Measurements from ENCODE around the gene ZNF598.

ZNF598 gene

DNA sequence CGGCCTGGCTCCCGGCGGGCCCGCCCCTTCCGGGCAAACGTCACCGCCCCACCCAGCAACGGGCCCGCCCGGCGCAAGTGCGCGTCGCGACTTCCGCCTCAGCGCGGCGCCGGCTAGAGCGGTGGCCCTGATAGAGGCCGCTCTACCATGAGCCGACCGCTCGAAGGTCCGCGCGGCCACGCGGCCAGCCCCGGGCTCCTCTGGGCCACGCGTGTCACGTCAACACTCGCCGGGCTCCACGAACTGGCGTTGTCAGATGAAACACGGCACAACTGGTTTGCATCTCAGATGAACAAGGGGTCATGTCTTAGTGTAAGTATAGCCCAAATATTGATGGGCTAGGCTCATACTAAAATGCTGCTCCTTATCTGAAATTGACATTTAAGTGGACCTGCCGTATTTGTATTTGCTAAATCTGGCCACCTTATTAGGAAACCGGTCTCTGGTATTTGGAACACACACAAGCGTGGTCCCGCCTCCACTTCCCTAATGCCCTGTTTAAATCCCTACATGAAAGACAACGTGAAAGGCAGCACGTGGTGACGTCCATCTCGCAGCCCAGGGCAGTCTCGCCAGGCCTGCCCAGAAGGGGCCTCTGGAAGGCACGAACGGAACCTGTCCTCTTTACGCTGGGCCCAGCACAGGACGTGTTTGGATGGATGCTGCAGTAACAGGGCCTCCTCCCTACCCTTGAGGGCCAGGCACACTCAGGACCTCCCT lies at the start of gene ZNF598:
TSS of gene ZNF598 (minus strand) at position 31 of the 720 bp plus-strand sequence.
- DNase-seq (ENCODE audit: low spot score) = peak; percentile 72

DNA sequence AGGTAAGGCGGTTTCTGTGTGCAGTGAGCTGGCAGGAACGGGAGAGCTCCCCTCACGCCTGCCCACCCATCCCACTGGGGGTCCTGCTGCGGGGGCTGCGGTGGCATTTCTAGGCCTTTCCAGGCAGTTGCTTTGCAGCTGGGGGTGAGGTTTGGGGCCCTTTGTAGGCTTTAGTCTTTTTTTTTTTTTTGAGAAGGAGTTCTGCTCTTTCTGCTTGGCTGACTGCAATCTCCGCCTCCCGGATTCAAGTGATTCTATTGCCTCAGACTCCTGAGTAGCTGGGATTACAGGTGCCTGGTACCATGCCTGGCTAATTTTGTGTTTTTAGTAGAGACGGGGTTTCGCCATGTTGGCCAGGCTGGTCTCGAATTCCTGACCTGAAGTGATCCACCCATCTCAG lies 49.3 kb upstream of the ZNF598 start:
- no peak for DNase-seq (ENCODE audit: low spot score)

DNA sequence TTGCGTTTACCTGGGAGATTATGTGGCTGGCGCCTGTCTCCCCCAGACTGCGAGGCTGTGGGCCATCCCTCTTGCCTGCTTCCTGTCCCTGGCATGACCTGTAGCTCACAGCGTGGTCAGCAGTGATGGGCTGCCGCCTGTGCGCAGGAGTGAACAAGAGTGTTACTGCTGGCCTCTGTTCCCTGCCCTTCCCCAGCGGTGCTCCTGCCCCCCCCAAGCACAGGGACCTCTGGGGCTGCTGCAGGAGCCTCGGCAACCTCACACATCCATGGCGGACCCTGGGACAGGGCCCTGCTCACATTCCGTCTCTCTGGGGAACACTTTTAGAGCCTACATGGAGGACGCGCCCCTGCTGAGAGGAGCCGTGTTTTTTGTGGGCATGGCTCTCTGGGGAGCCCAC lies 48.8 kb upstream of the ZNF598 start:
- DNase-seq (ENCODE audit: low spot score) = no peak

DNA sequence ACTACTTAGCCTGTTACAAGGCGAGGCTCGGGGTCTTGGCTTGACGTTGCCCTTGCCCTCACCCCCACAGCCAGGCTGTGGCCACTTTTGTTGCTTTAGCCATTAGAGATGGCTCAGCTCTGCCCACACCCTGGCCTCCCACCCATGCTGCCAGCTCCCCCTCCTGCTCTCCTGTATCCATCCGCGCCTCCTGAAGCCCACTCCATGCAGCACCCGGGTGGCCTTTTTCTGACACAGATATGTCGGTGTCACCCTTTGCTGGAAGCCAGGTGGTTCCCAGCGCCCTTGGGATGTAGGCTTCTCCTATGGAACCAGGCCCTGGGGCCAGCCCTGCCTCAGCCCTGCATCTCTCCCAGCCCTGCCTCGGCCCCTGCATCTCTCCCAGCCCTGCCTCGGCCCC lies 47.8 kb upstream of the ZNF598 start:
- no peak for DNase-seq (ENCODE audit: low spot score)

DNA sequence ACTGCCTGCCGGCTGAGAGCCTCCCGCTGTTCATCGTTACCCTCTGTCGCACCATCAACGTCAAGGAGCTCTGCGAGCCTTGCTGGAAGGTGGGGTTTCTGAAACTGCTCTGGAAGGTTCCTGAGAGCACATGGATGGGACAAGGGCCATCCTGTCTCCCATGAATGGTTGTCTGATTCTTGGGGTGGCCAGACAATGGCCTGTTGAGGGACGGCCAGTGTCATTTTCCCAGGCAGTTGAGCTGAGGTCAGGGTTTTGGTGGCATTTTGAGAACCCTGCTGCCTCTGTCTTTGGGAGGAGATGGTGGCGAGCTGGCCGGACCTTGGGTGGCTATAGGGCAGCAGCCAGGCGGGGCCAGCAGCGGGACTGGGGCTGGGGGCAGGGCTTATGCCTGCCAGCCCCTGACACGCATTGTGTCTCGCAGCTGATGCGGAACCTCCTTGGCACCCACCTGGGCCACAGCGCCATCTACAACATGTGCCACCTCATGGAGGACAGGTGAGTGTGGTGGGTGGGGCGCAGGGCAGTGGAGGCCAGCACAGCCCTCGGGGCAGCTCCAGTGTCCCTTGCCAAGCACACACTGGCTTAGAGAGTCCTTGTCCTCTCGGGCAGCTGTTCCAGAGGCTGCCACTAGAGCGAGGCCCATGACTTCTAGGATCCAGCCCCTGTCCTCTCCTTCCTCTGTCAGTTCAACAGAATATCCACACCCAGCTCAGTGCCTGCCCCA lies 47.2 kb upstream of the ZNF598 start:
- DNase-seq (ENCODE audit: low spot score) = no peak

DNA sequence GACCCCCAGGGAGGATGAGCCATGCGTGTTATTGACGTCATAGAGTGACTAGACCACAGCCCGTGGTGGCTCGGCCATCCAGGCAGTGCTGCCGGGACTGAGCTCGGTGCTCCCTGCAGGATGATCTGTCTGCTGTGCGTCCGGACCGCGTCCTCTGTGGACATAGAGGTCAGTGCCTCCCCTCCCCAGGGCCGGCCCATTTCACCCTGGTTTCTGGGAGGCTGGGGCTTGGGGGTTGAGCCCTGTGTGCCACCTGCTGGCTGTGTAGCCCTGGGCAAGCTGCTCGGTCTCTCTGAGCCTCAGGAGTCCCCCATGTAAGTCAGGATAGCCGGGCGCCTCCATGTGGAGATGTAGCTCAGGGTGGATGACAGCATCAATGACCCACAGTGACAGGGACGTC lies 46.5 kb upstream of the ZNF598 start:
- DNase-seq (ENCODE audit: low spot score) = no peak

DNA sequence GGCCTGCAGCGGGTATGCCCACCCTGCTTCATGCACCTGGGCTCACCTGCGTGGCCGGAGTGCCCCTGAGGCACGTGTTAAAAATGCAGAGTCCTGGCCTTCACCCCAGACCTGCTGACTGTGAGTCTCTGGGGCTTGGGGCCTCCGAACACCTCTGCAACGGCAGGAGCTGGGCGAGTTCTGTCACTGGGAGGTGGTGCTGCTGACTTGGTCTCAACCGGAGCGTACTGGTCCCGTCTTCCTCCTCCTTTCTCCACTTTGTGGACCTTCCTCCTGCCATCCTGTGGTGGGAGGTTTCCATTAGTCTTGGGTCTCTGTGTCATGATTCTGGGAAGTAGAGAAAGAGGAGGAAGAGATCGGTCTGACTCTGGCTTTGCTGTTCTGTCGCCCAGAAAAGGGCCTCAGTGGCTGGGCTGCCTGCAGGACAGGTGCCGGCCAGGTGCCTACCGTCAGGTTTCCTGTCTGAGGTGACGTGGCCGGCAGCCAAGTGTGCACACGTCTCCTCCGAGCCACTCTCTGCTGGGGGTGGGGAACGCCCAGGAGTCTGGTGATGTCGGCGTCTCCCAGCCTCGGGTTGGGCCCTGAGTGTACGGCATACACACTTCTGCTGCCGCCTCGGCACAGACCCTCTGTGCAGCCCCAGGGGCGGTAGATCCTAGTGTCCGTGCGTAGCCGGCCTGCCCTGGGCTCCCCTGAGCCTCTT lies 45.1 kb upstream of the ZNF598 start:
- no peak for DNase-seq (ENCODE audit: low spot score)

DNA sequence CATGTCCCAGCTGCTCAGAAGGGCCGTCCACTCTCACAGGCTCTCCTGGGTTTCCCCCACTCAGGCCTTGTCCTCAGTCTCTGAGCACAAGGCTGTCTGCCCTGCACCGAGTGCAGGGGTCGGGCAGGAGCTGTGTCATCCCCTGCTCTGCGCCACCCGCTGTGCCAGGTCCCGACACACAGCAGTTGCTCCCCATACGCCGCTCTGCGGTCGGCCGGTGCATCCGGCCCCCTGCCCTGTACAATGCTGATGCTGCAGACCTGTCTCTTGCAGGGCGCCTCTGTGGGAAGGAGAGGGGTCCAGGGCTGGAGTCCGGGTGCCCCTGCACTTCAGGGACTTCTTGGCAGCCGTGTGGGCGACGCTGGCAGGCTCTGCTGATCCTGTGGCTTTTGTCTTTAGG lies 44.3 kb upstream of the ZNF598 start:
- no peak for DNase-seq (ENCODE audit: low spot score)

DNA sequence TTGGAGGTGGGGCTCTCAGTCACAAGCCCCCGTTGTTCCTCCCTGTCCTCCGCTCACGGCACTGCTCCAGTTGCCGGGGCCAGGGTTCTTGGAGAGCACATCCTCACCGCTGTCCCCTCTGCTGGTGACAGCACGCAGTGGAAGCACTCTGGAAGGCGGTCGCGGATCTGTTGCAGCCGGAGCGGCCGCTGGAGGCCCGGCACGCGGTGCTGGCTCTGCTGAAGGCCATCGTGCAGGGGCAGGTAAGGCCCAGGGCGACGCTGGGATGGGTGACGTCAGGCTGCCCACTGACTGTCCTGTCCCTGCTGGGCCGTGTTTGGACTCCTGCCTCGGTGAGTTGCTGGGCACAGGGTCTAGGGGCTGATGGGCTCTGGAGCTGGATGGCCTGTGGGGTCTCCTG lies 43.6 kb upstream of the ZNF598 start:
- DNase-seq (ENCODE audit: low spot score) = no peak

DNA sequence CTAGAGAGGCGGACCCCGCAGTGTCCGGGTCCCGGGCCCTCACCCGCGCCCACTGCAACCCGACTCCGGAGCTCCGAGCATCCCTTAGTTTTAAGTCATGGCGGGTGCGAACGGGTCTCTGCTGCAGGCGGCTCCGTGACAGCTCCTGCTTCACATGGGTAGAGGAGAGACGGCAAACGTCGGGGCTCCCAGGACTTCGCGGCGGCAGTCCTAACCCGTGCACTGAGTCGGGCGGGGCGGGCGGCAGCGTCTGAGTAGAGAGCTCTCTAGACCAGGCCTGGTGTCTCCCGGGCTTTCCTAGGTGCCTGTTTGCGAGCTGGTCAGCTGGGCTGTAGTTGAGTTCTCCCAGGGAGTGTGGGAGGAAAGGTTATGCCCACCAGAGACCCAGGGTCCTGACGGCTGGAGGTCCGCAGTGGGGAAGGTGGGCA lies 38.5 kb upstream of the ZNF598 start:
- DNase-seq (ENCODE audit: low spot score) = no peak

DNA sequence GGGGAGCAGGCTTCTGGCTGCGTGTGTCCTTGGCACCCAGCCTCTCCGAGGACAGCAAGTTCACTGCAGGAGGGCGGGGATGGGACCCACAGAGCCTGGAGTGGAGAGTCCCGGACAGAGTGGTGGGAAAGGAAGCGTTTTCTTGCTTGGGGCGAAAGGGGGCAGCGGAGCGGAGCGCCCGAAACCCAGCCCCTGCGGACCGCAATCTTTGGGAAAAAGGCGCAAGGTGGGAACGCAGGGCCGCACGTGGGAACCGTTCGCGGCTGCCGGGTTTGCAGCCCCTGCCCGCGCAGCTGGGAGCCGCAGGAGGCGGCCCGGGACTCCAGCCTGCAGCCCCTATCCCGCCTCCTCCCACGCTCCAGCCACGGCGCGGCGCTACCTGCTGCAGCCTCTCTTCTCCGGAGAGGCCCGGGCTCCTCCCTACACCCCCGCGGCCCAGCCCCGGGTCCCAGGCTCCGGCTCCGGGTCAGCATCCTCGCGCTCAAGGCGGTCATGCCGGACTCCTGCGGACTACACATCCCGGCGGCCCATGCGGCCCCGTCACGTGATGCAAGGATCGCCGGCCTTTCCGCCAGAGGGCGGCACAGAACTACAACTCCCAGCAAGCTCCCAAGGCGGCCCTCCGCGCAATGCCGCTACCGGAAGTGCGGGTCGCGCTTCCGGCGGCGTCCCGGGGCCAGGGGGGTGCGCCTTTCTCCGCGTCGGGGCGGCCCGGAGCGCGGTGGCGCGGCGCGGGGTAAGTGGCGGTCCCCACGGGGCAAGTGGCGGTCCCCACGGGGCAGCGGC lies 37.9 kb upstream of the ZNF598 start, which contains the start of the genes NTHL1 and TSC2:
TSS of gene NTHL1 (minus strand) at position 505 of the 786 bp plus-strand sequence. CDS start at position 494, 11 bp downstream.
TSS of gene TSC2 (plus strand) at position 656 of the 786 bp plus-strand sequence. CDS start 631 bp downstream, outside the sequence.
- DNase-seq (ENCODE audit: low spot score) = peak; percentile 94

DNA sequence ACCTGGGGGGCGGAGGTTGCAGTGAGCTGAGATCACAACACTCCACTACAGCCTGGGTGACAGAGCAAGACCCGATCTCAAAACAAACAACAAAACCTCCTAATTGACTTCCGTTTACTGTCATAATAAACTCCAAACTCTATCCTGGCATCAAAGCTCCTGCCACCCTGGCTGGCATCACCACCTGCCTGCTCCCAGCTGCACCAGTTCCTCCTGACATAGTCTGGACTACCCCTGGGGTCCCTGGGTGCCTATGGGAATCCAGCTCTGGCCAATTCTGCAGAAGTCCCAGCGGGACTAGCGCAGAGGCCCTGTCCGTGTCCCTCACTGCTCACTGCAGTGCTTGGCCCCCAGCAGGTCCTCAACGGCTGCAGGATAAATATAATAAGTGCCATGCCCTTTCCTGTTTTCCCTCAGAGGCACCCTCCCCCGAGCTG lies 37.3 kb upstream of the ZNF598 start:
- DNase-seq (ENCODE audit: low spot score) = no peak

DNA sequence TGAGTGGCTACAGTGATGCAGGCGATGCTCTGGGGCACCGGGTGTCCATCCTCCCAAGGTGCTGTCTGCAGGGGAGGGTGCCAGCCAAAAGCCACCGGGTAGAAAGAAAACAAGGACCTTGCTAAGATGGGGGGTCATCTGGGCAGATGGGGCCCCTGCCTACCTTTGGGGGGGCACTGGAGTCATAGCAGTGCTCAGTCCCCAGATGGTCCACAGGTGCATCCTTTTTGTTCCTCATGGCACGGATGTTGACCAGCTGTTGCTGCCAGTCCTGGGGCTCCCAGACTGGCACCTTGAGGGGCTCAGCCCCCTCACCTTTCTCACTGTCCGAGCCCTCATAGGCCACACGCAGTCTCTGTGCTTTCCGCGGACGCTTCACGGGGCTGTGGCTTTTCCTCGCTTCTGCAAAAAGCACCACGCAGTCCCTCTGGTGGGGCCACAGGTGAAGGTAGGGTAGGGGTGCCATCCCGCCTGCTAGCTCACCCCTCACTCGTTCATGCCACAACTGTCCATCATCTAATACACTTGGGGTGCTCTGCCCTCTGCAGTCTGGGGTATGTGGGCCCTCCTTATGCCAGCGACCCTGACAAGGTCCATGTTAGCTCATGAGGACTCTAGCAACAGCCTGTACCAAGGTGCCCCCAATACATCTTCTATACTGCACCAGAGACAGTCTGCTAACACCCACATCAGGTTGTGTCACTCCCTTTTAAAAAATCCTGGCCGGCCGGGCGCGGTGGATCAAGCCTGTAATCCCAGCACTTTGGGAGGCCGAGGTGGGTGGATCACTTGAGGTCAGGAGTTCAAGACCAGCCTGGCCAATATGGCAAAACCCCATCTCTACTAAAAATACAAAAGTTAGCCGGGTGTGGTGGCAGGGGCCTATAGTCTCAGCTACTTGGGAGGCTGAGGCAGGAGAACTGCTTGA lies 36.6 kb upstream of the ZNF598 start:
- DNase-seq (ENCODE audit: low spot score) = no peak

DNA sequence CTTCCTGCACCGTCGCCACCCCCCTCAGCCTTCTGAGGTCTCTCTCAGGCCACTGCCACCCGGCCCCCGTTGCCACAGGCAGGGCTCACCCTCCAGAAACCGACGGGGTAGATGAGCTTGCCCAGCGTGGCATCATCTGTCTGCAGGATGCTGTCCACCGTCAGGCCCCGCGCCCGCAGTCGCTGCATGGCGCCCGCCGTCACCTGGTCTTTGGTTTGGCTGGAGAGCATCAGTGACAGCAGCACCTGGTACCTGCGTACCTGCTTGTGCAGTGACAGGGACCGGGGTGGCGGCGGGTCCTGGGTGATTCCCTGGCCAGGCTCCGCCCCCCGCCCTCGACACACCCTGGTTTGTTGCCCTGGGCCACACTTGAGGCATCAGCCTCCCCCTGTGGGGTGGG lies 34.9 kb upstream of the ZNF598 start:
- DNase-seq (ENCODE audit: low spot score) = no peak

DNA sequence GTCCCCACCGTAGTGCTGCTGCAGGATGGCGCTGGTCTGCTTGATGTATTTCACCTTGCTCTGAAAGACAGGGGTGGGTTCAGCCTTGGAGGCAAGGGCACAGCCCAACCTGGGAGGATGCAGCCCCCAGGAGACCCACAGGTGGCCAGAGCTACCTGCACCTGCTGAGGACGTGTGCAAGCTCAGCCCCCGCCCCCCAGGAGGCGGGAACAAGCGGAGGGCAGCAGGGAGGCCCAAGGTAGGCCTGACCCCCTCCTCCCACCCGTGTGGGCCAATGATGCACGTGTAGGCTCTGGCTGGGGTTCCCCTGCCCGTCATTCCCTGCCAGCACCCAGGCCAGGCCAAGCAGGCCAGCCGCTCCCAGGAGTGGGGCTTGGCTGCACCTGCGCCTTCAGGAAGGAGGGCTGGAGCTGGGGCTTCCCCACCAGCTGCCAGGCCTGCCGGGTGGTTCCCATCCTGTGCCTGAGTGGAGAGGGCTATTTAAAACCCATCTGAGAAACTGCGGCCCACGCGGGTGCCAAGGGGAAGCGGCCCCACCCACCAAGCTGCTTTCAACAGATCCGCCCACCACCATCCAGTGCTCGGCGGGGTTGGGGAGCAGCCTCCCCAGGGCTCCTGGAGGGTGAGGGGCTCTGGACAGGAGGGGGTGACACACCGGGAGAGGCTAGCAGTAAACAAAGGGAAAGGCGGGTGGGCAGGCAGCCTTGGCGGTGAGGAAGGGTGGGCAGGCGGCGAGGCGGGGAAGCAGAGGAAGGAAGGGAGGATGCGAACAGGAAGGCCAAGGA lies 34.2 kb upstream of the ZNF598 start:
- DNase-seq (ENCODE audit: low spot score) = no peak

DNA sequence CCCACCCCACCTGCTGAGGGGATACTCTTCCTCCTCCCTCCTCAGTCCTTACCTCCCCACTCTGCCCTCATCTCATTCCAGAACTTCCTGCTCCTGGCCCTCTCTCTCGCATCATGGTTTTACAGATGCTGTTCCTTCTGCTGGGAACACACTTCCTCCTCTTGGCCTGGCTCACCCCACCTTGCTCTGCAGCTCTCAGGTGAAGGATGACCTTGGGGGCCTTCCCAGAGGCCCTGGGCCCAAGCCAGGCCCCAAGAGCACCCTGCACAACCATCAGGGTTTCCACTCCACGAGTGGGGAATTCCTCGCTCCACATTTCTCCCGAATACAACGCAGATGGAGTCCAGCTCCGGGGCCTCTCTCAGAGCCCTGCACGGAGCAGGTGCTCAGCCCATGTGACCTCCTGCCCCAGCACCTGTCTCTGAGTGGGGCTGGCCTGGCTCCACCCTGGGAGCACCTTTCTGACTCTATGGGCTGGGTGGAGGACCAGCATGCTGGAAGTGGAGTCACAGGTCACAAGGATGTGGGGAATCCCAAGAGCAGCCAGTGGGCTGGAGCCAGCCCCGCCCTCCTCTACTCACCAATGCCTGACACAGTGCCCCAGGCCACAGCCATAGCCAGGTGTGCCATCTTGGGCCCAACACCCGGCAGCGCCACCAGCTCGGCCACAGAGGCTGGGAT lies 33.5 kb upstream of the ZNF598 start:
- DNase-seq (ENCODE audit: low spot score) = no peak

DNA sequence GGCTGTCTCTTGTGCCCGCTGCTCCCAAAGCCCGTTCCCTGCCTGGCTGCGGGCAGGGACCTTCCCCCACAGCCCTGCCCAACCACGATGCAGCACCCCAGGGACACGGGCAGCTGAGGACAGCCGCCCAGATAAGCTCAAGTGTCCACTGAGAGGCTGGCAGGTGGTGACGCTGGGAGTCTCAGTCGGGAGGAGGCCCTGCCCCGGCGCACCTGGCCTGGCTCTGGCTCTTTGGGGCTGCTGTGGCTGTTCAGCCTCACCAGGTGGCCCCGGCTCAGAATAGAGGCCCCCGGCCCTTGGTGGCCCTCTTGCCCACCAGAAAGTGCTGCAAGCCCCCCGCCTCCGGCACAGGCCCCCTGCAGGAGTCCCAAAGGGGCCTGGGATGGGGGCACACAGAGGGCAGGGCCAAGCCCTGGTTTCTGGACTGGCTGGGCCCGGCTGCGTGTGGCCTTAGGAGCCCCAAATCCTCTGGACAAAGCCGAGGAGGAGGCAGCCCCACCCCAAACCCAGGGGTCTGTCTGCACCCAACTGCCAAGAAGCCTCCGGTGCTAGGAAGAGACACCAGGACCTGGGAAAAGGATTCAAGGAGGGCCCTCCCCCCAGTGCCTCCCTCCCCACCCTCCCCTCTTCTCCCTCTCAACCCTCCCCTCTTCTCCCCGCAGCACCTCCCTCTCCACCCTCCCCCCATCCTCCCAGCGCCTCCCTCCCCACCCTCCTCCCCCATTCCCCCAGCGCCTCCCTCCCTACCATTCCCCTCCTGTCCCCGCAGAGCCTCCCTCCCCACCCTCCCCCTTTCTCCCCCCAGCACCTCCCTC lies 32.8 kb upstream of the ZNF598 start:
- no peak for DNase-seq (ENCODE audit: low spot score)

DNA sequence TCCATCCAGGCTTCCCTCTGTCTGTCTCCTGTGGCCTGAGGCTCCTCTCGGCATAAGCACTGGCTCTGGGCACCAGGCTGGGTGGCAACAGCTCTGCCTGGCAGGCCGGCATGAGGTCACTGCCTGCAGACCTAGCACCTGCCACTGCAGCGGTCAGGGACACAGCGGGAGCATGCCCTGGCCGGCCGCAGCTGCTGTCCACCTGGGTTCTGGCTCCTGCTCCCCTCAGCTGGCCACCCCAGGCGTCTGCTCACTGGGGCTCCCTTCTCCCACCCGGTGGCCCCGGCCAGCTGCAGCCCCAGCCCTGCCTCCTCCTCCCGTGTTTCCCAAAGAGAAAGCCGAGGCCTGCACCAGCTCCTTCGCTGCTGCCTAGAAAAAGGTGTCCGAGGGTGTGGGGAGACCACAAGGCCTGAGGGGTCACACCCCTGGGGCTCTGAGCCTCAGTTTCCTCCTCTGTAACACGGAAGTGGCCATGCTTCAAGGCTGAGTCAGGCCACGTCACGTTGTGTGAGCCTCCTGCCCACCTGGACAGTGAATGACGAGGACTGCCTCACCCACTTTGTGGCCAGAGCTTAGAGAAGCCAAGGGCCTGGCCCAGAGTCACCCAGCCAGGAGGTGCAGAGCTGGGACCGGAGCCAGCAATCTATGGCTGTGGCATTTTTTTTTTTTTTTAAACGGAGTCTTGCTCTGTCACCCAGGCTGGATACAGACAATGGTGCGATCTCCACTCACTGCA lies 31.3 kb upstream of the ZNF598 start:
- no peak for DNase-seq (ENCODE audit: low spot score)

All from CD4-positive, alpha-beta T cell treated with Interleukin-2 at 100 ng/mL for 4 hours (primary cell).